ENCODE results near the gene CHSY1.
A peak's percentile ranks its signal among the peaks of the same experiment; 100 is the strongest.
"Not testable (repeated sequence)": the region's sequence is repeated elsewhere in the genome, so short reads cannot be mapped to it uniquely, and the experiment has no call there.

The CHSY1 gene

GRCh38 chr15:101251830-101252820 lies at the start of gene CHSY1:
Gene CHSY1 (minus strand): TSS chr15:101252048. CDS start chr15:101251456, 592 bp downstream.
- peak; percentile 83 for DNase-seq (ENCODE audit: low read depth)

DNA sequence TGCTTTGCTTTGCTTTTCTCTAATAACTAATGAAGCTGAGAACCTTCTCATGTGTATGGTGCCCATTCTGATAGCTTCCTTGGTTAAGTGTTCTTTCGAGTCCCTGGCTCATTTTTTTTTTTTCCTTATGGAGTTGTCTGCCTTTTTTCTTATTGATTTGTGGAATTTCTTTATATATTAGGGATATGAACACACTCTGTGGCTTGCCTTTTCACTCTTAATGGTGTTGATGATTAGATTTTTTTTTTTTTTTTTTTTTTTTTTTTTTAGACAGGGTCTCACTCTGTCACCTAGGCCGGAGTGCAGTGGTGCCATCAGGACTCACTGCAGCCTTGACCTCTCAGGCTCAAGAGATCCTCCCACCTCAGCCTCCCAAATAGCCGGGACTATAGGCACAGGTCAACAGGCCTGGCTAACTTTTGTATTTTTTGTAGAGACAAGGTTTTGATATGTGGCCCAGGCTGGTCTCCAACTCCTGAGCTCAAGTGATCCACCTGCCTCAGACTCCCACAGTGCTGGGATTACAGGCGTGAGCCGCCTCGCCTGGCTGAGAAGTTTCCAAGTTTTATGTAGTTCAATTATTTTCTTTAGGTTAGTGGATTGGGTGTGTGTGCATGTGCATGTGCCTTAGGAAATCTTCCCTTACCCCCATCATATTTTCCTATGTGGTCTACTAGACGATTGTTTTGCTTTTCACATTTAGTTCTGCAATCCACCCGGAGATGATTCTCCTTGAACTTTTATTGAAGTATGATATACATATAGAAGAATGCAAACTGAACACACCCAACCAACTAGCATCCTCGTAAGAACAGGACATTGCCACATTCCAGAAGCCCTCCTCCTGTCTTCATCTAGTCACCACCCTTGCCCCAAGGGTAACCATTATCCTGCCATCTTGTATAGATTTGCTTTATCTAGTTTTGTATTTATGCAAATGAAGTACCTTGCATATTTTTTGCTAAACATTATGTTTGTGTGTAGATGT lies 44.9 kb upstream of the CHSY1 start:
- DNase-seq (ENCODE audit: low read depth), result no peak

DNA sequence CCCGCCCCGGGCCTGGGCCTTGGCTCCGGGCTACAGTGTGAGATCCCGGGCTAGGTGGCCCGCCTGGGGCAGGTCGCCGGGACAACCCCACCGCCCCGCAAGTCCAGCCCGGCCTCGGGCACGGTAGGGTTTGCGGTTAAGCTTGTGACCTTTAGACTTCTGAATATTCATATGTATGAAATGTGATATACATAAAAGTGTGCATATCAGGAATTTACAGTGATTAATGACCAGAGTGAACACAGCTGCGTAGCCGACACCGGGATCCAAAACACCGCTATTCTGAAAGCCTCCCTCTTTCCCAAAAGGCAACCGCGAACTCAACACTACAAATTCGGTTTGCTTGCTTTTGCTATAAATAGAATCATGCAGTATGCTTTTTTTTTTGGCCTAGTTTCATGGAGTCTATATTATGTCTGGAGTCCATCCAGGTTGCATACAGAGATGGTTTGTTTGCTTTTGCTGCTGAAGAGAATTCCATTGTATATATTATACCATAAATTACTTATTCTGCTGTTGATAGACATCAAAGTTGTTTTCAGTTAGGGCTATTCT lies 43.8 kb upstream of the CHSY1 start:
- DNase-seq (ENCODE audit: low read depth), result no peak

GRCh38 chr15:101294731-101295606 lies 43.1 kb upstream of the CHSY1 start, which contains the start of gene SNRPA1:
Gene SNRPA1 (minus strand): TSS chr15:101295248. CDS start chr15:101295178, 70 bp downstream.
- peak; percentile 97 for DNase-seq (ENCODE audit: low read depth)

- no peak for DNase-seq (ENCODE audit: low read depth)
Measured at GRCh38 chr15:101293122-101293521, 41.3 kb upstream of the CHSY1 start.

GRCh38 chr15:101288905-101289513 lies 37.2 kb upstream of the CHSY1 start:
- no peak for DNase-seq (ENCODE audit: low read depth)

GRCh38 chr15:101287342-101287741 lies 35.5 kb upstream of the CHSY1 start:
- DNase-seq (ENCODE audit: low read depth), result not testable (repeated sequence)

DNA sequence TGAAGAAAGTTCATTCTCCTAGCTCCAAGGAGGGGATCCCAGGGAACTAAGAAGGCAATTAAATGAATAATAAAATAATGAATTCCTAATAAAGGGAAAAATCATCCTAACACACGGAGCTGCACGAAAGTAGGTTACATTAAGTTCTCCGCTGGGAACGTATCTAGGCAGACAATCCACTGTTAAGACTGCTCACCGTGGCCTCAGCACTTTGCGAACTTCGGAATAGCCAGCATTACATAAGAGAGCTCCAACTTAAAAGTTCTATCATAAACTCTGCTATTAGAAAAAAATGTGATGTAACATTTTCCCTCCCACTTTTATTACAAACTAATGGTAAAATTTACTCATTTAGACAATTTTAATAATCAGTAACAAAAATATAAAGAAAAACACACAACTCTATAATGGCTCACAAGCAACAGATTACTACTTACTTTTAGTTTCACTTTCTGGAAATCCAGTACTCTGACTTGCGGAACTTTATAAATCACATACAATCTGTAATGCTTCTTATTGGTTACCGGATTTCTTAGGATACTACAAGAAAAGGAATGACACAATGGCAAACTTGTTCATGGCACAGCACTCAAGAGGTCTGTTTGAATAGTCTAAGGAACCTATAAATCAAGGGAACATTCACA lies 34.7 kb upstream of the CHSY1 start:
- DNase-seq (ENCODE audit: low read depth), result no peak

DNA sequence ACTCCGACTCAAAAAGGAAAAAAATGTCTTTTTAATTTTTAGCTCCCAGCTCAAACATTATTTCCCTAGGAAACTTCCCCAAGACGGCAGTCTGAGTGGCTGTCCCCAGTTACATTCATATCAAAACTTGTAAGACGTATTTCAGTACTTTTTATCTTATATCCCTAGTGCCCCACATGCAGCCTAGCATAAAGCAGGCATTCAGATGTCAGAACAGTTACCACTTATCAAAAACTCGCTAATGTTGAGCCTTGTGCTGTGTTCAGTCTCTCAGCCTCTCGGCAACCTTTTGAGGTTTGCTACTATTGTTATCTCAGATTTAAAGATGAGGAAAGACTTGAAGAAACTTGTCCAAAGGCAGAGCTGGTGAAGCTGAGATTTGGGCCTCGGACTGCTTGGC lies 32.1 kb upstream of the CHSY1 start:
- DNase-seq (ENCODE audit: low read depth), result no peak

DNA sequence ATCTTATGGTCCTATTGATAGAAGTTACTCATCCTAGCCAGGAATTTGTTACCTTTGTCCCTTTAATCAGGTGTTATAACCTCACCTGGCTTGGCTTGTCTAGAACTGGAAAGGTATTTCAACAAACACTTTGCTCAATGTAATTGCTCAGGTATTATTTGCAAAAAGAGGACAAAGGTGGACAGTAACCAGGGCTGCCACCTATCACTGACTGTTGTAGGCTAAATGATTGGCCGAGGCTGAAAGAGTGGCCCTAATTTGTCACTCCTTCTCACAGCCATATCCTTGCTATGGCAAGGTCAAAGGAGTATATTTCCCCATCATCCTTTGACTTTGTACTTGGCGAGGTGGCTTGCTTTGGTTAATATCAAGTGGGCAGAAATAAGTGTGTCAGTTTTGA lies 28.2 kb upstream of the CHSY1 start:
- DNase-seq (ENCODE audit: low read depth), result no peak

- DNase-seq (ENCODE audit: low read depth), result no peak
Measured at GRCh38 chr15:101277943-101278564, 26.2 kb upstream of the CHSY1 start.

- DNase-seq (ENCODE audit: low read depth), result peak; percentile 81
Measured at GRCh38 chr15:101277038-101277822, 25.4 kb upstream of the CHSY1 start, which contains the start of gene SELENOS. Gene SELENOS (minus strand): TSS chr15:101277485. CDS start chr15:101277417, 68 bp downstream.

DNA sequence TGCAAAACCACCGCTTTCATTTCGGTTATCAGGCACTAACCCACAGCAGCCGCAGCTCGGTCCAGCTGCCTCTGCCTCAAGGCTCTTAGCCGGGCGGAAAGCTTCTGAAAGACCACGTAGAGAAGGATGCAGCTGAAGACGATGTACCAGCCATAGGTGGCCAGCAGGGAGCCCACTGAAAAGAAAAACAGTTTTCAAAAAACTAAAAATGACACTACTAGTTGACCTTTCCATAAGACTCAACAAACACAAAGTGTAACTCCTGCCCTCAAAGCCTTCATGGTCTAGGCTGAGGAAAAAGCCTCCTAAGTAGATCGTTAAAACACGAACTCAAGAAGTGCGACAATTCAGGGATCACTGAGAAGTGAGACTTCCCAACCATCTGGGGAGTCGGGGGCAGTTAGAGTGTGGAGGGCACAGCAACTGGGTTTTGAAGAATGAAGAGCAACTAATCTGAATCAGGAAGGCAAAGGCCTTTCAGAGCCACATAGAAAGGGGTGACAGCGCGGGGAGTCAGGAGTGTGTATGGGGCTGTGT lies 24.7 kb upstream of the CHSY1 start:
- no peak for DNase-seq (ENCODE audit: low read depth)

GRCh38 chr15:101275018-101275417 lies 23.2 kb upstream of the CHSY1 start:
- no peak for DNase-seq (ENCODE audit: low read depth)

GRCh38 chr15:101273534-101273933 lies 21.7 kb upstream of the CHSY1 start:
- no peak for DNase-seq (ENCODE audit: low read depth)

- DNase-seq (ENCODE audit: low read depth), result no peak
Measured at GRCh38 chr15:101272584-101272983, 20.7 kb upstream of the CHSY1 start.

DNA sequence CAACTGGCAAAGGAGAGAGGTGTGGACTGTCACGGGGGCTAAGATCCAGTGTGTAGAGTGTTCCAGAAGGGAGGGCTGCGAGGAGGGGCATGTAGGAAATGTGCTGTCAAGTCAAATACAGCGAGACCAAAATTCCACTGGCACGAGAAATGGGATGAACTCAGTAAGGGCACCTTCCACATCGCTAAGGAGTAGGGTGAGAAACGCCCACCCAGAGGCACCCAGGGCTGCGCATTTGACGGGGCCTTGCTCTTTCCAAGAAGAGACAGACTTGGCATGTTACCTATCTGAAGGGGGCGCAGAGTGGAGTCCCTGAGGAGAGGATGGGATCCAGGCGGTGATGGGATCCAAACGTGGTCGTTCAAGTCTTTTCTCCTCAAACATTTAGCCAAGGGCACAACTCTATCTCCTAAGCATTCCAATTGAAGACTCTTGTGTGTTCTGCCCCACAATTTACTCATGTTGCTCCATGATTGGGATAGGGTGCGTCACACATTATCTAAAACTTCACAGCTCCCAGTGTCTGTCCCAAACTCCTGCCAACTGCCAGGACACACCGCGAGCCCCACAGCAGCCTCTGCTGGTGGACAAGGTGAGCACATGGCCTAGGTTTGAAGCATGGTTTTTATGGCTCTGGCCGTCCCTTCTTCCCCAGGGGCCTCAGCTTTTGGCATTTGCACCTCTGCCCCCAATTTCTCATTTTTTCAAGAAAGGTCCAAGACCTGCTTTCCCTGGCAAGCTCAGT lies 17.8 kb upstream of the CHSY1 start:
- DNase-seq (ENCODE audit: low read depth), result no peak

Data from stimulated activated CD8-positive, alpha-beta memory T cell treated with anti-CD3 and anti-CD28 coated beads, Interleukin-12 subunit alpha, Interleukin-12 subunit beta, amount 100 ng/mL, for 4 hours (primary cell).